Measurements from ENCODE around the gene WDFY4. TPM values are rescaled to one million over a fixed set of nuclear protein-coding genes. Genes with fewer than 3 reads are reported as not detected.

The WDFY4 gene
- total and polyA plus RNA-seq, 4 donors = 0.57 to 7.1 (median 2.0) TPM

- Histone ChIP-seq H3K27ac (ENCODE audit: low read depth in 1 of 2, low read length in 2 of 2) (no peak overlapping the region), H3K36me3 (ENCODE audit: control insufficient read depth in 4 of 4, insufficient read depth in 3 of 4, low read depth in 1 of 4, low read length in 3 of 4) (no peaks in the 10 kb centered on the region), H3K4me1 (ENCODE audit: control insufficient read depth in 4 of 4, insufficient read depth in 4 of 4, low read length in 3 of 4) (no peaks in the 10 kb centered on the region), H3K27me3 (ENCODE audit: control insufficient read depth in 4 of 4, insufficient read depth in 4 of 4, low read length in 3 of 4) (no peaks in the 10 kb centered on the region), H3K9me3 (ENCODE audit: control insufficient read depth in 4 of 4, low read length in 3 of 4) (no peaks in the 10 kb centered on the region), H3K9ac (ENCODE audit: low read depth in 1 of 2, low read length in 2 of 2) (no peak overlapping the region), H3K4me3 (ENCODE audit: low read depth in 1 of 3, low read length in 3 of 3) (no peak overlapping the region)
- DNase-seq (ENCODE audit: low spot score) = no peak
- no peak for TF ChIP-seq HNF4A (conservative IDR thresholded peaks at IDR 0.05)
- TF ChIP-seq JUND (IDR thresholded peaks at IDR 0.05) = no peak
- no peak for TF ChIP-seq FOXA2 (IDR thresholded peaks at IDR 0.05)
- no peak for TF ChIP-seq NR2F2 (IDR thresholded peaks at IDR 0.05)
- TF ChIP-seq, protein P1, sequence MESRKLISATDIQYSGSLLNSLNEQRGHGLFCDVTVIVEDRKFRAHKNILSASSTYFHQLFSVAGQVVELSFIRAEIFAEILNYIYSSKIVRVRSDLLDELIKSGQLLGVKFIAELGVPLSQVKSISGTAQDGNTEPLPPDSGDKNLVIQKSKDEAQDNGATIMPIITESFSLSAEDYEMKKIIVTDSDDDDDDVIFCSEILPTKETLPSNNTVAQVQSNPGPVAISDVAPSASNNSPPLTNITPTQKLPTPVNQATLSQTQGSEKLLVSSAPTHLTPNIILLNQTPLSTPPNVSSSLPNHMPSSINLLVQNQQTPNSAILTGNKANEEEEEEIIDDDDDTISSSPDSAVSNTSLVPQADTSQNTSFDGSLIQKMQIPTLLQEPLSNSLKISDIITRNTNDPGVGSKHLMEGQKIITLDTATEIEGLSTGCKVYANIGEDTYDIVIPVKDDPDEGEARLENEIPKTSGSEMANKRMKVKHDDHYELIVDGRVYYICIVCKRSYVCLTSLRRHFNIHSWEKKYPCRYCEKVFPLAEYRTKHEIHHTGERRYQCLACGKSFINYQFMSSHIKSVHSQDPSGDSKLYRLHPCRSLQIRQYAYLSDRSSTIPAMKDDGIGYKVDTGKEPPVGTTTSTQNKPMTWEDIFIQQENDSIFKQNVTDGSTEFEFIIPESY (IDR thresholded peaks at IDR 0.05) = no peak
- TF ChIP-seq, protein P2, sequence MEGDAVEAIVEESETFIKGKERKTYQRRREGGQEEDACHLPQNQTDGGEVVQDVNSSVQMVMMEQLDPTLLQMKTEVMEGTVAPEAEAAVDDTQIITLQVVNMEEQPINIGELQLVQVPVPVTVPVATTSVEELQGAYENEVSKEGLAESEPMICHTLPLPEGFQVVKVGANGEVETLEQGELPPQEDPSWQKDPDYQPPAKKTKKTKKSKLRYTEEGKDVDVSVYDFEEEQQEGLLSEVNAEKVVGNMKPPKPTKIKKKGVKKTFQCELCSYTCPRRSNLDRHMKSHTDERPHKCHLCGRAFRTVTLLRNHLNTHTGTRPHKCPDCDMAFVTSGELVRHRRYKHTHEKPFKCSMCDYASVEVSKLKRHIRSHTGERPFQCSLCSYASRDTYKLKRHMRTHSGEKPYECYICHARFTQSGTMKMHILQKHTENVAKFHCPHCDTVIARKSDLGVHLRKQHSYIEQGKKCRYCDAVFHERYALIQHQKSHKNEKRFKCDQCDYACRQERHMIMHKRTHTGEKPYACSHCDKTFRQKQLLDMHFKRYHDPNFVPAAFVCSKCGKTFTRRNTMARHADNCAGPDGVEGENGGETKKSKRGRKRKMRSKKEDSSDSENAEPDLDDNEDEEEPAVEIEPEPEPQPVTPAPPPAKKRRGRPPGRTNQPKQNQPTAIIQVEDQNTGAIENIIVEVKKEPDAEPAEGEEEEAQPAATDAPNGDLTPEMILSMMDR (IDR thresholded peaks at IDR 0.05; ENCODE audit: low read depth, low read length, missing input control) = no peak
- TF ChIP-seq YY1 (IDR thresholded peaks at IDR 0.05) = no peak
- no peak for TF ChIP-seq EGR1 (IDR thresholded peaks at IDR 0.05; ENCODE audit: low read depth in 2 of 2)
- TF ChIP-seq GABPA (IDR thresholded peaks at IDR 0.05 in 1 of 2, conservative IDR thresholded peaks at IDR 0.05 in 1 of 2) = no peak
- no peak for TF ChIP-seq FOXA1 (IDR thresholded peaks at IDR 0.05)
- no peak for TF ChIP-seq RXRA (IDR thresholded peaks at IDR 0.05)
- TF ChIP-seq ATF3 (IDR thresholded peaks at IDR 0.05) = no peak
- no peak for TF ChIP-seq SP1 (IDR thresholded peaks at IDR 0.05)
- WGBS = 79% methylated on average over 4 of the region's 4 CpGs
These were observed 240.3 kb downstream of the WDFY4 start for GRCh38 chr10:48924988-48925387.

DNA sequence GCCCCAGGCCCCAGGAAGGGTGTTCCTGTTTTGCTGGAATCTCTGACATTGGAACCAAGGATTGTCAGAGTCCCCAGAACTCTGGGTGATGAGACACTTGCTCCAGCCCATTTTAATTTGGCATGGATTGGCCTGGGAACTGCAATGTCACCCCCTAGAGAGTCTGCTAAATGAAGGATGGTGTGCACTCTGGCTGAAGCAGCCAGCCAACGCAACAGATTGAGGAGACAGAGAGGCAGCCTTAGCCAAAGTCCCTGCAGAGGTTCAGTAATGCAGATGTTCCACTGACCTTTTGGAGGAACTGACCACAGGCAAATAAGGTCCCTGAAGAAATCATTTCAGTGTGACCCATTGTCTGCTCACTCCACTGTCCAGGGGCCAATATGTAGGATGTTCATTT is 241.6 kb downstream of the WDFY4 start:
- H3K36me3 ChIP-seq (ENCODE audit: control insufficient read depth in 4 of 4, insufficient read depth in 3 of 4, low read depth in 1 of 4, low read length in 3 of 4) = no peaks in the 10 kb centered on the region
- H3K27me3 ChIP-seq (ENCODE audit: control insufficient read depth in 4 of 4, insufficient read depth in 4 of 4, low read length in 3 of 4) = no peaks in the 10 kb centered on the region
- 98% methylated on average over 1 of the region's 1 CpG for WGBS
- no peak overlapping the region for H3K9ac ChIP-seq (ENCODE audit: low read depth in 1 of 2, low read length in 2 of 2)
- no peaks in the 10 kb centered on the region for H3K4me1 ChIP-seq (ENCODE audit: control insufficient read depth in 4 of 4, insufficient read depth in 4 of 4, low read length in 3 of 4)
- no peak overlapping the region for H3K4me3 ChIP-seq (ENCODE audit: low read depth in 1 of 3, low read length in 3 of 3)
- H3K9me3 ChIP-seq (ENCODE audit: control insufficient read depth in 4 of 4, low read length in 3 of 4) = no peaks in the 10 kb centered on the region
- H3K27ac ChIP-seq (ENCODE audit: low read depth in 1 of 2, low read length in 2 of 2) = no peak overlapping the region
- no peak for TF ChIP-seq SP1 (IDR thresholded peaks at IDR 0.05)
- TF ChIP-seq JUND (IDR thresholded peaks at IDR 0.05) = no peak
- no peak for TF ChIP-seq TAF1 (conservative IDR thresholded peaks at IDR 0.05)
- TF ChIP-seq, protein P1 (IDR thresholded peaks at IDR 0.05) = no peak
- no peak for TF ChIP-seq EGR1 (IDR thresholded peaks at IDR 0.05; ENCODE audit: low read depth in 2 of 2)
- no peak for TF ChIP-seq FOXA2 (IDR thresholded peaks at IDR 0.05)
- TF ChIP-seq, protein P3, sequence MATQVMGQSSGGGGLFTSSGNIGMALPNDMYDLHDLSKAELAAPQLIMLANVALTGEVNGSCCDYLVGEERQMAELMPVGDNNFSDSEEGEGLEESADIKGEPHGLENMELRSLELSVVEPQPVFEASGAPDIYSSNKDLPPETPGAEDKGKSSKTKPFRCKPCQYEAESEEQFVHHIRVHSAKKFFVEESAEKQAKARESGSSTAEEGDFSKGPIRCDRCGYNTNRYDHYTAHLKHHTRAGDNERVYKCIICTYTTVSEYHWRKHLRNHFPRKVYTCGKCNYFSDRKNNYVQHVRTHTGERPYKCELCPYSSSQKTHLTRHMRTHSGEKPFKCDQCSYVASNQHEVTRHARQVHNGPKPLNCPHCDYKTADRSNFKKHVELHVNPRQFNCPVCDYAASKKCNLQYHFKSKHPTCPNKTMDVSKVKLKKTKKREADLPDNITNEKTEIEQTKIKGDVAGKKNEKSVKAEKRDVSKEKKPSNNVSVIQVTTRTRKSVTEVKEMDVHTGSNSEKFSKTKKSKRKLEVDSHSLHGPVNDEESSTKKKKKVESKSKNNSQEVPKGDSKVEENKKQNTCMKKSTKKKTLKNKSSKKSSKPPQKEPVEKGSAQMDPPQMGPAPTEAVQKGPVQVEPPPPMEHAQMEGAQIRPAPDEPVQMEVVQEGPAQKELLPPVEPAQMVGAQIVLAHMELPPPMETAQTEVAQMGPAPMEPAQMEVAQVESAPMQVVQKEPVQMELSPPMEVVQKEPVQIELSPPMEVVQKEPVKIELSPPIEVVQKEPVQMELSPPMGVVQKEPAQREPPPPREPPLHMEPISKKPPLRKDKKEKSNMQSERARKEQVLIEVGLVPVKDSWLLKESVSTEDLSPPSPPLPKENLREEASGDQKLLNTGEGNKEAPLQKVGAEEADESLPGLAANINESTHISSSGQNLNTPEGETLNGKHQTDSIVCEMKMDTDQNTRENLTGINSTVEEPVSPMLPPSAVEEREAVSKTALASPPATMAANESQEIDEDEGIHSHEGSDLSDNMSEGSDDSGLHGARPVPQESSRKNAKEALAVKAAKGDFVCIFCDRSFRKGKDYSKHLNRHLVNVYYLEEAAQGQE (IDR thresholded peaks at IDR 0.05) = no peak
- TF ChIP-seq, protein P4, sequence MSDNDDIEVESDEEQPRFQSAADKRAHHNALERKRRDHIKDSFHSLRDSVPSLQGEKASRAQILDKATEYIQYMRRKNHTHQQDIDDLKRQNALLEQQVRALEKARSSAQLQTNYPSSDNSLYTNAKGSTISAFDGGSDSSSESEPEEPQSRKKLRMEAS (IDR thresholded peaks at IDR 0.05) = no peak
- no peak for TF ChIP-seq HNF4A (conservative IDR thresholded peaks at IDR 0.05)
- DNase-seq (ENCODE audit: low spot score) = no peak

Measured in liver (tissue), 9 donors.